Endothelial cell (in vitro differentiated cells): ENCODE data around the gene MAN1A1. TPM values are rescaled to one million over a fixed set of nuclear protein-coding genes. Genes with fewer than 3 reads are reported as not detected.
"Not testable (repeated sequence)": the region's sequence is repeated elsewhere in the genome, so short reads cannot be mapped to it uniquely, and the experiment has no call there.

Source experiments
- DNase-seq: peaks from one replicate; pipeline ENCODE4 v3.0.0; 2021; ENCODE audit warnings: low spot score
- H3K27ac Mint-ChIP-seq: one replicate; pipeline ENCODE4 v1.8.0; 2021; ENCODE audit warnings: mixed read lengths, inconsistent platforms; ENCODE audit not compliant: unreplicated experiment
- H3K27me3 Mint-ChIP-seq: one replicate; pipeline ENCODE4 v1.8.0; 2021; ENCODE audit warnings: mild to moderate bottlenecking, moderate library complexity, mixed read lengths, inconsistent platforms; ENCODE audit not compliant: unreplicated experiment
- H3K36me3 Mint-ChIP-seq: one replicate; pipeline ENCODE4 v1.8.0; 2021; ENCODE audit warnings: mild to moderate bottlenecking, low read depth, mixed read lengths, inconsistent platforms; ENCODE audit not compliant: unreplicated experiment
- H3K4me1 Mint-ChIP-seq: one replicate; pipeline ENCODE4 v1.8.0; 2021; ENCODE audit warnings: mild to moderate bottlenecking, mixed read lengths, inconsistent platforms; ENCODE audit not compliant: unreplicated experiment
- H3K4me3 Mint-ChIP-seq: one replicate; pipeline ENCODE4 v1.8.0; 2021; ENCODE audit warnings: mild to moderate bottlenecking, mixed read lengths, inconsistent platforms; ENCODE audit not compliant: unreplicated experiment
- H3K9me3 Mint-ChIP-seq: one replicate; pipeline ENCODE4 v1.8.0; 2021; ENCODE audit warnings: mixed read lengths, inconsistent platforms; ENCODE audit not compliant: unreplicated experiment
- CTCF ChIP-seq: fragments of 200-600 bp; sonication (generic); IDR thresholded peaks from one replicate; pipeline ENCODE4 v1.5.0; 2021; ENCODE audit warnings: antibody characterized with exemption; ENCODE audit not compliant: unreplicated experiment
- total RNA-seq: library from RNA; stranded (reverse); fragmentation: NEBNext Ultra II Directional; extraction: Animal tissue kit (Norgen Biotek cat#: 25700); gene quantifications from one replicate; pipeline ENCODE4 v1.2.1, GENCODE V29; 2021; ENCODE audit not compliant: unreplicated experiment

Gene MAN1A1
- total RNA-seq, 1 donor from 2014 or later: 34.4 TPM

DNA sequence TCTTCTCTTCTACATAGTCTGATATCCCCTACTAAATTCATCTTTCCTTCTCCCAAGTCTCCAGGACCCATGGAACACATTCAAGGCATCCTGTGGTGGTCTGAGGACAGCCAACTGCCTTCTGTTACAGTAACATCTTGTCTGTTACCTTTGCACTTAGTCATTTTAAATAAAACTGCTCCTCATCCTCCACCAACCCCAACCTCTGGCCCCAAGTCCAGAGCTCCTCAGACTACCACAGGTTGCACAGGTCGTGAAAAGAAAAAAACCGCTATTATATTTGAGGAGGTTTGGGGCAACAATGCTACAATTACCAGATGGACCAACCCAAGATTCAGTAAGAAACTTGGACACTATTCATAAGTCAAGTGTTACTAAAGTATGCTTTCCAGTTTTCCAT is 49.9 kb downstream of the MAN1A1 start:
- no peak overlapping the region for H3K27ac Mint-ChIP-seq
- peaks cover 3% of the 10 kb centered on the region for H3K27me3 Mint-ChIP-seq
- DNase-seq: no peak
- no peaks in the 10 kb centered on the region for H3K9me3 Mint-ChIP-seq
- H3K4me1 Mint-ChIP-seq: peaks cover 14% of the 10 kb centered on the region
- no peak for TF ChIP-seq CTCF
- no peaks in the 10 kb centered on the region for H3K36me3 Mint-ChIP-seq
- H3K4me3 Mint-ChIP-seq: no peak overlapping the region

GRCh38 chr6:119297049-119297448 is 52.5 kb downstream of the MAN1A1 start:
- H3K27ac Mint-ChIP-seq: no peak overlapping the region
- H3K9me3 Mint-ChIP-seq: no peaks in the 10 kb centered on the region
- DNase-seq: no peak
- H3K27me3 Mint-ChIP-seq: no peaks in the 10 kb centered on the region
- no peak overlapping the region for H3K4me3 Mint-ChIP-seq
- TF ChIP-seq CTCF: no peak
- no peaks in the 10 kb centered on the region for H3K36me3 Mint-ChIP-seq
- peaks cover 2% of the 10 kb centered on the region for H3K4me1 Mint-ChIP-seq

- Mint-ChIP-seq H3K4me1 (peaks cover 2% of the 10 kb centered on the region), H3K36me3 (no peaks in the 10 kb centered on the region), H3K27me3 (no peaks in the 10 kb centered on the region), H3K27ac (no peak overlapping the region), H3K4me3 (no peak overlapping the region), H3K9me3 (no peaks in the 10 kb centered on the region)
- no peak for TF ChIP-seq CTCF
- DNase-seq: no peak
Observed at GRCh38 chr6:119296036-119297035, 53.2 kb downstream of the MAN1A1 start.

DNA sequence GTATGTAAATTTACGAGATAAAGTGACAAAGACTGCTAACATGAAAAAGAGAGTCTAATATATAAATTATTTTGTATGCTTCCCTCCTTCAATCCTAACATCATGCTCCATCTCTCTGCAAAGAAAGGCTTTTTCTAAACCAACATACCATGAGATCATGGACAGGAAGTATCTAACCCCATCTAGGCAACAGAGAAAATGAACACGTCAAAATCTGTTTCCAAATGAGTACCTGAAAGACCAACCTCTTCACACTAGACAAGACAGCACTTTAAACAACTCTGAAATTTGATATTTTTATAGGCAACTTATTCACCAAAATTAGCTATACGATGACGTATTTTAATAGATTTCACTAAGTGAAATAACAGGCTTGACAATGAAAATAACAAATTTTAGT is 54.6 kb downstream of the MAN1A1 start:
- no peak overlapping the region for H3K4me3 Mint-ChIP-seq
- no peaks in the 10 kb centered on the region for H3K36me3 Mint-ChIP-seq
- no peaks in the 10 kb centered on the region for H3K27me3 Mint-ChIP-seq
- no peak overlapping the region for H3K27ac Mint-ChIP-seq
- no peak for DNase-seq
- no peak for TF ChIP-seq CTCF
- H3K9me3 Mint-ChIP-seq: no peaks in the 10 kb centered on the region
- peaks cover 2% of the 10 kb centered on the region for H3K4me1 Mint-ChIP-seq

DNA sequence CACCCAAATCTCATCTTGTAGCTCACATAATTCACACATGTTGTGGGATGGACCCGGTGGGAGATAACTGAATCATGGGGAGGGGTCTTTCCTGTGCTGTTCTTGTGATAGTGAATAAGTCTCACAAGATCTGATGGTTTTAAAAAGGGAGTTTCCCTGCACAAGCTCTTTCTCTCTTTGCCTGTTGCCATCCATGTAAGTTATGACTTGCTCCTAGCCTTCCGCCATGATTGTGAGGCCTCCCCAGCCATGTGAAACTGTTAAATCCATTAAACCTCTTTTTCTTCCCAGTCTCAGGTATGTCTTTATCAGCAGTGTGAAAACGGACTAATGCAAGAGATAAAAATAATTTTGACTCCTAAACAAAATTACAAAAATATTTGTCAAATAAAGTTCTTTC is 58.5 kb downstream of the MAN1A1 start:
- H3K36me3 Mint-ChIP-seq, DNase-seq, H3K27ac Mint-ChIP-seq, H3K4me1 Mint-ChIP-seq, H3K27me3 Mint-ChIP-seq, H3K4me3 Mint-ChIP-seq, H3K9me3 Mint-ChIP-seq: not testable (repeated sequence)
